Liver (tissue), 3 donors: Measurements from ENCODE around the gene LHFPL6.

ENCODE experiments used
- GABPA ChIP-seq, 2 donors: IDR thresholded peaks in 1 of 2; conservative IDR thresholded peaks in 1 of 2; 2 replicates each; pipeline ENCODE4 v1.6.1; 2016; ENCODE audit warnings: antibody characterized with exemption in 2 of 2, mild to moderate bottlenecking in 1 of 2, moderate library complexity in 1 of 2
- RAD21 ChIP-seq, 2 donors: IDR thresholded peaks; 2 replicates each; pipeline ENCODE4 v1.6.1; 2016; ENCODE audit warnings: antibody characterized with exemption in 2 of 2, mild to moderate bottlenecking in 2 of 2
- RXRA ChIP-seq, 2 donors: IDR thresholded peaks; 2 replicates each; pipeline ENCODE4 v1.6.1; 2017 to 2018; ENCODE audit warnings: antibody characterized with exemption in 2 of 2, mild to moderate bottlenecking in 1 of 2
- SP1 ChIP-seq: IDR thresholded peaks from 2 replicates; pipeline ENCODE4 v1.6.1; 2018; ENCODE audit warnings: antibody characterized with exemption, mild to moderate bottlenecking
- TAF1 ChIP-seq: conservative IDR thresholded peaks from 2 replicates; pipeline ENCODE4 v1.6.1; 2016; ENCODE audit warnings: antibody characterized with exemption, mild to moderate bottlenecking
- YY1 ChIP-seq: IDR thresholded peaks from 2 replicates; pipeline ENCODE4 v1.6.1; 2016; ENCODE audit warnings: antibody characterized with exemption, mild to moderate bottlenecking
- ZBTB33 ChIP-seq: IDR thresholded peaks from 2 replicates; pipeline ENCODE4 v1.6.1; 2016; ENCODE audit warnings: antibody characterized with exemption
- TF ChIP-seq, protein P1 (sequence below): fragments of 150-350 bp; IDR thresholded peaks from 2 replicates; pipeline ENCODE4 v1.5.1; 2017; ENCODE audit warnings: improper control_type of control experiment, low read depth, low read length; ENCODE audit not compliant: missing input control
- TF ChIP-seq, protein P2 (sequence below): IDR thresholded peaks from 2 replicates; pipeline ENCODE4 v1.6.1; 2016; ENCODE audit warnings: antibody characterized with exemption
- donor health status: healthy.
- donor health status: healthy.

- TF ChIP-seq RXRA (IDR thresholded peaks at IDR 0.05) (no peak), SP1 (no peak), YY1 (no peak), TAF1 (no peak), RAD21 (IDR thresholded peaks at IDR 0.05) (no peak), ZBTB33 (no peak), GABPA (IDR thresholded peaks at IDR 0.05 in 1 of 2, conservative IDR thresholded peaks at IDR 0.05 in 1 of 2) (no peak)
- TF ChIP-seq, protein P1, sequence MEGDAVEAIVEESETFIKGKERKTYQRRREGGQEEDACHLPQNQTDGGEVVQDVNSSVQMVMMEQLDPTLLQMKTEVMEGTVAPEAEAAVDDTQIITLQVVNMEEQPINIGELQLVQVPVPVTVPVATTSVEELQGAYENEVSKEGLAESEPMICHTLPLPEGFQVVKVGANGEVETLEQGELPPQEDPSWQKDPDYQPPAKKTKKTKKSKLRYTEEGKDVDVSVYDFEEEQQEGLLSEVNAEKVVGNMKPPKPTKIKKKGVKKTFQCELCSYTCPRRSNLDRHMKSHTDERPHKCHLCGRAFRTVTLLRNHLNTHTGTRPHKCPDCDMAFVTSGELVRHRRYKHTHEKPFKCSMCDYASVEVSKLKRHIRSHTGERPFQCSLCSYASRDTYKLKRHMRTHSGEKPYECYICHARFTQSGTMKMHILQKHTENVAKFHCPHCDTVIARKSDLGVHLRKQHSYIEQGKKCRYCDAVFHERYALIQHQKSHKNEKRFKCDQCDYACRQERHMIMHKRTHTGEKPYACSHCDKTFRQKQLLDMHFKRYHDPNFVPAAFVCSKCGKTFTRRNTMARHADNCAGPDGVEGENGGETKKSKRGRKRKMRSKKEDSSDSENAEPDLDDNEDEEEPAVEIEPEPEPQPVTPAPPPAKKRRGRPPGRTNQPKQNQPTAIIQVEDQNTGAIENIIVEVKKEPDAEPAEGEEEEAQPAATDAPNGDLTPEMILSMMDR = no peak
- TF ChIP-seq, protein P2, sequence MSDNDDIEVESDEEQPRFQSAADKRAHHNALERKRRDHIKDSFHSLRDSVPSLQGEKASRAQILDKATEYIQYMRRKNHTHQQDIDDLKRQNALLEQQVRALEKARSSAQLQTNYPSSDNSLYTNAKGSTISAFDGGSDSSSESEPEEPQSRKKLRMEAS = no peak
These were observed 748 bp downstream of the LHFPL6 start for GRCh38 chr13:39602277-39602613.
